HG02840 (cell line): ENCODE measurements around the gene SPTB.

Experiments used
- ATAC-seq: cut with Tn5 transposase; IDR thresholded peaks from one replicate; pipeline ENCODE4 v1.9.1; 2021; ENCODE audit warnings: mild to moderate bottlenecking, moderate library complexity, moderate number of reproducible peaks; ENCODE audit not compliant: unreplicated experiment, low FRiP score

The SPTB gene

GRCh38 chr14:64719601-64720000 is 160.1 kb downstream of the SPTB start:
- no peak for ATAC-seq

- ATAC-seq = no peak
Measured at GRCh38 chr14:64718762-64719161, 160.9 kb downstream of the SPTB start.

- ATAC-seq = no peak
Measured at GRCh38 chr14:64717870-64718269, 161.8 kb downstream of the SPTB start.

- no peak for ATAC-seq
Measured at GRCh38 chr14:64715628-64716412, 163.9 kb downstream of the SPTB start.

GRCh38 chr14:64715146-64715627 is 164.5 kb downstream of the SPTB start:
- ATAC-seq = no peak

GRCh38 chr14:64714432-64715025 is 165.2 kb downstream of the SPTB start:
- no peak for ATAC-seq

- no peak for ATAC-seq
Measured at GRCh38 chr14:64713677-64714076, 166.0 kb downstream of the SPTB start.

GRCh38 chr14:64711039-64711438 is 168.7 kb downstream of the SPTB start:
- ATAC-seq = no peak

- ATAC-seq = no peak
Measured at GRCh38 chr14:64709126-64709525, 170.6 kb downstream of the SPTB start.

- no peak for ATAC-seq
Measured at GRCh38 chr14:64708148-64709004, 171.3 kb downstream of the SPTB start.

GRCh38 chr14:64707661-64708060 is 172.0 kb downstream of the SPTB start:
- no peak for ATAC-seq

GRCh38 chr14:64706593-64707193 is 173.0 kb downstream of the SPTB start:
- ATAC-seq = no peak

GRCh38 chr14:64706119-64706592 is 173.6 kb downstream of the SPTB start:
- no peak for ATAC-seq

GRCh38 chr14:64705381-64706118 is 174.2 kb downstream of the SPTB start:
- no peak for ATAC-seq

- ATAC-seq = no peak
Measured at GRCh38 chr14:64704743-64705380, 174.8 kb downstream of the SPTB start.

- ATAC-seq = no peak
Measured at GRCh38 chr14:64704143-64704742, 175.5 kb downstream of the SPTB start, which contains the start of gene PLEKHG3. PLEKHG3 (plus strand) TSS chr14:64704424; CDS start chr14:64727632, 23,208 bp downstream.

GRCh38 chr14:64703395-64704142 is 176.1 kb downstream of the SPTB start:
- no peak for ATAC-seq
